ENCODE results near the gene APC2.
A peak's percentile ranks its signal among the peaks of the same experiment; 100 is the strongest.

APC2 gene

GRCh38 chr19:1481893-1482360, 32.0 kb downstream of the APC2 start:
- Histone ChIP-seq H3K9ac (ENCODE audit: low read depth, low read length) (no peak overlapping the region), H3K4me3 (ENCODE audit: low read length) (no peak overlapping the region), H3K36me3 (ENCODE audit: insufficient read depth, low read length) (peaks cover 4% of the 10 kb centered on the region), H3K4me1 (ENCODE audit: insufficient read depth, low read length) (no peaks in the 10 kb centered on the region), H3K9me3 (ENCODE audit: insufficient read depth, low read depth, low read length) (no peaks in the 10 kb centered on the region), H3K27me3 (ENCODE audit: insufficient read depth, low read length) (no peaks in the 10 kb centered on the region), H3K27ac (ENCODE audit: low read depth, low read length) (no peak overlapping the region)
- 92% methylated on average over 36 of the region's 36 CpGs for WGBS

GRCh38 chr19:1482361-1483130, 32.6 kb downstream of the APC2 start:
- Histone ChIP-seq H3K9ac (ENCODE audit: low read depth, low read length) (no peak overlapping the region), H3K4me3 (ENCODE audit: low read length) (no peak overlapping the region), H3K4me1 (ENCODE audit: insufficient read depth, low read length) (no peaks in the 10 kb centered on the region), H3K27me3 (ENCODE audit: insufficient read depth, low read length) (no peaks in the 10 kb centered on the region), H3K9me3 (ENCODE audit: insufficient read depth, low read depth, low read length) (no peaks in the 10 kb centered on the region), H3K27ac (ENCODE audit: low read depth, low read length) (no peak overlapping the region), H3K36me3 (ENCODE audit: insufficient read depth, low read length) (peaks cover under 1% of the 10 kb centered on the region; the same call in 1 of the 2 replicates)
- WGBS: 90% methylated on average over 37 of the region's 37 CpGs

GRCh38 chr19:1483131-1483978, 33.4 kb downstream of the APC2 start:
- no peak overlapping the region for H3K4me3 ChIP-seq (ENCODE audit: low read length)
- WGBS: 94% methylated on average over 77 of the region's 77 CpGs

GRCh38 chr19:1483979-1484428, 34.1 kb downstream of the APC2 start:
- no peak overlapping the region for H3K9ac ChIP-seq (ENCODE audit: low read depth, low read length)
- H3K4me3 ChIP-seq (ENCODE audit: low read length): no peak overlapping the region
- no peak overlapping the region for H3K27ac ChIP-seq (ENCODE audit: low read depth, low read length)
- H3K27me3 ChIP-seq (ENCODE audit: insufficient read depth, low read length): no peaks in the 10 kb centered on the region
- 98% methylated on average over 23 of the region's 23 CpGs for WGBS
- no peaks in the 10 kb centered on the region for H3K9me3 ChIP-seq (ENCODE audit: insufficient read depth, low read depth, low read length)
- H3K4me1 ChIP-seq (ENCODE audit: insufficient read depth, low read length): no peaks in the 10 kb centered on the region
- H3K36me3 ChIP-seq (ENCODE audit: insufficient read depth, low read length): no peaks in the 10 kb centered on the region

More at GRCh38 chr19:1483131-1483978, 33.4 kb downstream of the APC2 start:
- no peak overlapping the region for H3K27ac ChIP-seq (ENCODE audit: low read depth, low read length)
- H3K9me3 ChIP-seq (ENCODE audit: insufficient read depth, low read depth, low read length): no peaks in the 10 kb centered on the region
- H3K36me3 ChIP-seq (ENCODE audit: insufficient read depth, low read length): no peaks in the 10 kb centered on the region
- no peaks in the 10 kb centered on the region for H3K4me1 ChIP-seq (ENCODE audit: insufficient read depth, low read length)
- no peak overlapping the region for H3K9ac ChIP-seq (ENCODE audit: low read depth, low read length)
- H3K27me3 ChIP-seq (ENCODE audit: insufficient read depth, low read length): no peaks in the 10 kb centered on the region

GRCh38 chr19:1486720-1487575, 37.0 kb downstream of the APC2 start:
- Histone ChIP-seq H3K9me3 (ENCODE audit: insufficient read depth, low read depth, low read length) (no peaks in the 10 kb centered on the region), H3K27ac (ENCODE audit: low read depth, low read length) (no peak overlapping the region), H3K4me1 (ENCODE audit: insufficient read depth, low read length) (0 out of 2 replicates have a peak, but pooled peaks cover 3% of the 10 kb centered on the region), H3K36me3 (ENCODE audit: insufficient read depth, low read length) (no peaks in the 10 kb centered on the region), H3K4me3 (ENCODE audit: low read length) (no peak overlapping the region), H3K27me3 (ENCODE audit: insufficient read depth, low read length) (peaks cover 9% of the 10 kb centered on the region), H3K9ac (ENCODE audit: low read depth, low read length) (no peak overlapping the region)
- 93% methylated on average over 56 of the region's 56 CpGs for WGBS

GRCh38 chr19:1487576-1488281, 37.8 kb downstream of the APC2 start:
- peaks cover 17% of the 10 kb centered on the region for H3K27me3 ChIP-seq (ENCODE audit: insufficient read depth, low read length)
- no peaks in the 10 kb centered on the region for H3K36me3 ChIP-seq (ENCODE audit: insufficient read depth, low read length)
- H3K4me3 ChIP-seq (ENCODE audit: low read length): no peak overlapping the region
- no peak overlapping the region for H3K27ac ChIP-seq (ENCODE audit: low read depth, low read length)
- no peak overlapping the region for H3K9ac ChIP-seq (ENCODE audit: low read depth, low read length)
- H3K9me3 ChIP-seq (ENCODE audit: insufficient read depth, low read depth, low read length): no peaks in the 10 kb centered on the region
- 93% methylated on average over 40 of the region's 40 CpGs for WGBS
- H3K4me1 ChIP-seq (ENCODE audit: insufficient read depth, low read length): 0 out of 2 replicates have a peak, but pooled peaks cover 3% of the 10 kb centered on the region

GRCh38 chr19:1488282-1488601, 38.3 kb downstream of the APC2 start:
- Histone ChIP-seq H3K9ac (ENCODE audit: low read depth, low read length) (no peak overlapping the region), H3K4me1 (ENCODE audit: insufficient read depth, low read length) (0 out of 2 replicates have a peak, but pooled peaks cover 3% of the 10 kb centered on the region), H3K27me3 (ENCODE audit: insufficient read depth, low read length) (peaks cover 22% of the 10 kb centered on the region), H3K36me3 (ENCODE audit: insufficient read depth, low read length) (no peaks in the 10 kb centered on the region), H3K9me3 (ENCODE audit: insufficient read depth, low read depth, low read length) (no peaks in the 10 kb centered on the region), H3K4me3 (ENCODE audit: low read length) (no peak overlapping the region), H3K27ac (ENCODE audit: low read depth, low read length) (no peak overlapping the region)
- WGBS: 94% methylated on average over 11 of the region's 11 CpGs

- H3K9ac ChIP-seq (ENCODE audit: low read depth, low read length): peak overlapping the region; percentile 68
- no peaks in the 10 kb centered on the region for H3K9me3 ChIP-seq (ENCODE audit: insufficient read depth, low read depth, low read length)
- no peak overlapping the region for H3K27ac ChIP-seq (ENCODE audit: low read depth, low read length)
- H3K4me3 ChIP-seq (ENCODE audit: low read length): peak overlapping the region; percentile 82
- no peaks in the 10 kb centered on the region for H3K36me3 ChIP-seq (ENCODE audit: insufficient read depth, low read length)
- 0 out of 2 replicates have a peak, but pooled peaks cover 3% of the 10 kb centered on the region for H3K4me1 ChIP-seq (ENCODE audit: insufficient read depth, low read length)
- WGBS: 34% methylated on average over 37 of the region's 37 CpGs
- peaks cover 30% of the 10 kb centered on the region for H3K27me3 ChIP-seq (ENCODE audit: insufficient read depth, low read length)
Observed at GRCh38 chr19:1489463-1490310, 39.8 kb downstream of the APC2 start.

- WGBS: under 1% methylated on average over 74 of the region's 74 CpGs
- peak within 1 kb of the TSS; percentile 82 for H3K4me3 ChIP-seq (ENCODE audit: low read length)
- peaks cover 30% of the 10 kb centered on the region for H3K27me3 ChIP-seq (ENCODE audit: insufficient read depth, low read length)
- peak within 1 kb of the TSS; percentile 54; the same call in 1 of the 2 replicates for H3K27ac ChIP-seq (ENCODE audit: low read depth, low read length)
- H3K9me3 ChIP-seq (ENCODE audit: insufficient read depth, low read depth, low read length): no peaks in the 10 kb centered on the region
- peak within 1 kb of the TSS; percentile 82 for H3K9ac ChIP-seq (ENCODE audit: low read depth, low read length)
- H3K4me1 ChIP-seq (ENCODE audit: insufficient read depth, low read length): 0 out of 2 replicates have a peak, but pooled peaks cover 3% of the 10 kb centered on the region
- no peaks in the 10 kb centered on the region for H3K36me3 ChIP-seq (ENCODE audit: insufficient read depth, low read length)
Observed at GRCh38 chr19:1490311-1491113, 40.6 kb downstream of the APC2 start, which contains the start of gene PCSK4. TSS of gene PCSK4 (minus strand) at chr19:1490350. CDS start at chr19:1490346, 4 bp downstream.
